A172 (cell line): ENCODE measurements around the gene CPNE5. TPM values are rescaled to one million over a fixed set of nuclear protein-coding genes. Genes with fewer than 3 reads are reported as not detected.
A peak's percentile ranks its signal among the peaks of the same experiment; 100 is the strongest.
"Not testable (repeated sequence)": the region's sequence is repeated elsewhere in the genome, so short reads cannot be mapped to it uniquely, and the experiment has no call there.

Experiments
- DNase-seq: peaks from one replicate; pipeline ENCODE4 v3.0.0-alpha.2; 2015; ENCODE audit warnings: low spot score
- total RNA-seq: library from RNA; depleted of rRNA; stranded (reverse); fragments of >200 nt; shearing (Covaris generic); gene quantifications from 2 replicates; pipeline ENCODE4 v1.2.3, GENCODE V29; 2014

The CPNE5 gene
- total RNA-seq, 1 experiment from 2014 or later: not detected

DNA sequence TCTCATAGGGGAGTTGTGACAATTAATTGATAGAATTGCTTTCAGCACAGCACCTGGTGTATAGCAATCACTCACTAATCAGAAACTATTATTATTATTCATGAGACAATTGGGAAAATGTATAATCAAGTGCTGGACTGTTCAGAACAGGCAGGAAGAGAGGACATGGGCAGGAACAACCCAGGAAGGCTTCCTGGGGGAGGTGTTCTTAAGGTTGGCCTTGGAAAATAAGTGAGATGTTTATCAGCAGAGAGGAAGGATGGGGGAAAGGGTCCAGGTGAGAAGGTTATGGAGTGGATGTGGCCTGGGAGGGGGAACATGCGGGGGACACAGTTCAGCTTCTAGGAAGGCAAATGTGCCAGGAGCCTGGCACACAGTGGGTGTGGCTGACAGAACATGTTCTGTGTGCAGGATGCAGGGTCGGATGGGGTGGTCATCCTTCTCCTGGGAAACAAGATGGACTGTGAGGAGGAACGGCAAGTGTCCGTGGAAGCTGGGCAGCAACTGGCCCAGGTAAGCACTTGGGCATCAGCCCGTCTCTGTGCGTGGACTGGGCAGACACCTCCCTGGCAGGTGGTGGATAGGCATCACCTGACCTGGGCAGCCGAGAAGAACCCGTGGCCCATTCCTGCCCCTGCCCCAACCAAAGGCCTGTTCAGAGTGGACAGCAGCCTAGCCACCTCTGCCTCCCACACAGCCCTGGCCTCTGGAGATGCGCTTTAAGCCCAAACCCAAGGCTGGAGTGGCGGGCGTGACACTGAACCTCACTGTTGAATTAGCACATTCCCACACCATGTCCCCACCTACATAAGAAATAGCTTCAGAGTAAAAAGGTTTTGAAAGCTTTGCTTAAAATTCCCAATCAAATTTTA, 110.7 kb downstream of the CPNE5 start:
- no peak for DNase-seq

DNA sequence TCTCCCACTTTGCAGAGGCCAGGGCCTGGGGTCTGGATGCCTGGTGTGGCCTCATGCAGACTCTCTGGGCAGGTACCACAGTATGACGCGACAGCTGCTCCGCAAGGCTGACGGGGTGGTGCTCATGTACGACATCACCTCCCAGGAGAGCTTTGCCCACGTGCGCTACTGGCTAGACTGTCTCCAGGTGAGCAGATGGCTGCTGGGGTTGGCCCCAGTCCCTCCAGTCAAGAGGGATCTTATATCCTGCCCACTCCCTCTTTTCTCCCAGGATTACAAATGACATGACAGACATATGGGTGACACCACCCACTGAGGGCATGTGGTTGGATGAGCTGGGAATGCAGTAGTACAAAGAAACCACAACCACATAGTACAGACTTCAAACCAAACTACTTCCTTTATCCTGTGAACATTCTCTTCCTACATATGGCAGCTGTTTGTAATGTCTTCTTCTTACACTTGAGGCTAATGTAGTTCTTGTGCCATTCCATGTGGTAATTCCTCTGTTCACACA, 111.7 kb downstream of the CPNE5 start:
- DNase-seq: peak; percentile 80

DNA sequence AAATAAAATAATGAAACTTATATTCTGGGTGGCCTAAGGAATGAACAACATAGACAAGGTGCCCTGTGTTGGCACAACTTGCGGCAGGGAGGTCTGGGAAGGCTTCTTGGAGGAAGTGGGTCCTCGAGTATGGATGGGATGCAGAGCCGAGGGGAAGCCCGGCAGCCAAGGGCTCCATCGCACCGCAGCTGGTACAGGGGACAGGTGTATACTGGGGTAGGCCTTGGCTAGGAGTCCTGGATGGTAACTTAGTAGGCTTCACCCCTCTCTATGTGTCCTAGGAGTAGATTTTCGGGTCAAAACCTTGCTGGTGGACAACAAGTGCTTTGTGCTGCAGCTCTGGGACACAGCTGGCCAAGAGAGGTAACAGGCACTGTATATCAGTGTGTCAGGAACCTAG, 113.7 kb downstream of the CPNE5 start:
- DNase-seq: no peak

DNA sequence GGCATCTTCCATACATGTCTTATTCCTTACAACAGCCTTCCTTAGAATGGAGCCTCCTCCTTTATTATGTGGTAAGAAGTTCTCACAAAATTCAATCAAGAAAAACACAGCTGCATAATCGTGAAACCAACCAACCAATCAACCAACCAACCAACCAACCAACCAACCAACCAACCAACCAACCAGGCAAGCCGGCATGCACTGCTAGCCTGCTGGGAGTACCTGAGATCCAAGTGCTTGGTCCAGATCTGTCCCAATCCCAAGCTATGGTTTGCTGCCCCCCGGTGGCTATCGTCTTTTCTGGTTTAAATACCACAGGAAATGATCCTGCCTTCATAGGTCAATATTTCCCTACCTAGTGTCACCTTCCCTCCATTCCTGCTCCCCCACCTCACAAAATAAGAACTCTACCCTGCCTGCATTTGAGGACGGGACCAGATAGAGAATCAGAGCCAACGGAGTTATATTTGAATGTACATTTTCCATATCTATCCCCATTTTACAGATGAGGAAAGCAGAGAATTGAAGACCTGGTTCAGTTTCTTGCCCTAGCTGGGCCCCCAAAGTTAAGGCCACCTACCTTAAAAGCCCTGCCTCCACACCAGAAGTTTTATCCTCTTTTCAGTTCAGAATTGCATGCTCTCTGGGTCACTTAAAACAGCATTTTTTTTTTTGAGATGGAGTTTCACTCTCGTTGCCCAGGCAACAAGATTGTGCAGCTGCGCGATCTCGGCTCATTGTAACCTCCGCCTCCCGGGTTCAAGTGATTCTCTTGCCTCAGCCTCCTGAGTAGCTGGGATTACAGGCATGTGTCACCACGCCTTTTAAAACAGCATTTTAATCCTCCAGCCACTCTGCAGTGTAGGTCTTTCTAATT, 114.5 kb downstream of the CPNE5 start:
- peak; percentile 60 for DNase-seq

DNA sequence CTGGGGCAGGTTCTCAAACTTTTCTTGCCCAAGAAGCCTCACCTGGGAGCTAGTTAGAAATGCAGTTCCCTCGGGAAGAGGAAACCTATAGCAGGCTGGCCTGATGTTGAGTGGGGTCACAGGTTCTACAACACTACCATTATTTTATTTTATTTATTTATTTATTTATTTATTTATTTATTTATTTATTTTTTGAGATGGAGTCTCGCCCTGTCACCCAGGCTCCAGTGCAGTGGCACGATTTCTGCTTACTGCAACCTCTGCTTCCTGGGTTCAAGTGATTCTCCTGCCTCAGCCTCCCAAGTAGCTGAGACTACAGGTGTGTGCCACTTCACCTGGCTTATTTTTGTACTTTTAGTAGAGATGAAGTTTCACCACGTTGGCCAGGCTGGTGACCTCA, 115.3 kb downstream of the CPNE5 start:
- not testable (repeated sequence) for DNase-seq

DNA sequence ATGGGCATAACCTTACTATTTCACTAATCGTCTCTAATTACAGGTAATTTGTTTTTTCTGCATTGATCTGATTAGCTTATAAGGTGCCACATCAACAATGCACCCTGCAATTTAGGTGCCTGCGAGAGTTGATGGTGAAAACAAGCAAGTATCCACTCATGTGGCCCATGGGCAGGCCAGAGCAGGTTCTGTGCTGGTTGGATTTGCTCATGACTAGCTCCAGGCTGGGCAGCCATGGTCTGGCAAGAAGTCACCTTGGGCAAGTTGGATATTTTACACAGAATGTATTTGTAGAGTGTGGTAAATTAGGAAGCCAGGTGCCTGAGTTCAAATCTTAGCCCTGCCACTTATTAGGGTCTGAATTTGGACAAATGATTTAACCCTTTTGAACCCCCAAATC, 116.4 kb downstream of the CPNE5 start:
- no peak for DNase-seq

DNA sequence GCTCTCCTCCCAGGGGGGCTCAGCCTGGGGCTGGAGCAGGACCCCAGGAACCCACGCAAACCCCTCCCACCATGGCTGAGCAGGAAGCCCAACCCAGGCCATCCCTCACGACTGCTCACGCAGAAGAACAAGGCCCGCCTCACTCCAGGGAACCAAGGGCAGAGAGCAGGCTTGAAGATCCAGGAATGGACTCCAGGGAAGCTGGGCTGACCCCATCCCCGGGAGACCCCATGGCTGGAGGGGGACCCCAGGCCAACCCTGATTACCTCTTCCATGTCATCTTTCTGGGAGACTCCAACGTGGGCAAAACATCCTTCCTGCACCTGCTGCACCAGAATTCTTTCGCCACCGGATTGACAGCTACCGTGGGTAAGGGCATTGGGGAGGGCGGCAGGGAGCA, 116.9 kb downstream of the CPNE5 start:
- no peak for DNase-seq

DNA sequence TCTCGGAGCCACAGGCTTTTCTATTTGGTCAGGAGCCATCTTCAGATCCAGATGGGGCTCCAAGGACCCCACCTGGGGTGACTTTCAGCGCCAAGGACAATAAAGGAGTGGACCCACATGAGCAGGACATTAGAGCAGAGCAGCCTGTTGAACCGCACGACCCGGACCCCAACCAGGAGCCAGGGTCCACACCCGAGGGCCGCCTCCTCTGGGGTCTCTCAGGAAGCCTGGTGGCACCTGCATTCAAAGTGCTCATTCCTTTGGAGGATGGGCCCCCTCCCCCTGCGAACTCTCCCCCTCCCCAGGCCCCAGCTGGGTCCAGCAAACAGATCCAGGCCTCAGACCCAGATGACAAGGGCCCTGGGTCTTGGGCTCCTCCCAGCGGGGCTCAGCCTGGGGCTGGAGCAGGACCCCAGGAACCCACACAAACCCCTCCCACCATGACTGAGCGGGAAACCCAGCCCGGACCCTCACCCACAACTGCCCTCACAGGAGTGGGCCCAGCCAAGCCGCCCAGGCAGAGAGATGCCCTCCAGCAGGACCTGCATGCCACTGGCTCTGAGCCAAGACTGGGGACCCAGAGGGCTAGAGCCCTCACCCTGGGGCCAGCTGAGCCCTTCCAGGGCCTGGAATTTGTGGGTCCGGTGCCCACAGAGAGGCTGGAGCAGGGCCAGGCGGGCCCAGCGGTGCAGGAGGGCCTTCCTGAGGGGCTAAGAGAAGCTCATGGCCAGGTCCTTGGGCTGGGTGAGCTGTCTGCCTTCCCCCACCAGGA, 117.7 kb downstream of the CPNE5 start:
- DNase-seq: no peak

DNA sequence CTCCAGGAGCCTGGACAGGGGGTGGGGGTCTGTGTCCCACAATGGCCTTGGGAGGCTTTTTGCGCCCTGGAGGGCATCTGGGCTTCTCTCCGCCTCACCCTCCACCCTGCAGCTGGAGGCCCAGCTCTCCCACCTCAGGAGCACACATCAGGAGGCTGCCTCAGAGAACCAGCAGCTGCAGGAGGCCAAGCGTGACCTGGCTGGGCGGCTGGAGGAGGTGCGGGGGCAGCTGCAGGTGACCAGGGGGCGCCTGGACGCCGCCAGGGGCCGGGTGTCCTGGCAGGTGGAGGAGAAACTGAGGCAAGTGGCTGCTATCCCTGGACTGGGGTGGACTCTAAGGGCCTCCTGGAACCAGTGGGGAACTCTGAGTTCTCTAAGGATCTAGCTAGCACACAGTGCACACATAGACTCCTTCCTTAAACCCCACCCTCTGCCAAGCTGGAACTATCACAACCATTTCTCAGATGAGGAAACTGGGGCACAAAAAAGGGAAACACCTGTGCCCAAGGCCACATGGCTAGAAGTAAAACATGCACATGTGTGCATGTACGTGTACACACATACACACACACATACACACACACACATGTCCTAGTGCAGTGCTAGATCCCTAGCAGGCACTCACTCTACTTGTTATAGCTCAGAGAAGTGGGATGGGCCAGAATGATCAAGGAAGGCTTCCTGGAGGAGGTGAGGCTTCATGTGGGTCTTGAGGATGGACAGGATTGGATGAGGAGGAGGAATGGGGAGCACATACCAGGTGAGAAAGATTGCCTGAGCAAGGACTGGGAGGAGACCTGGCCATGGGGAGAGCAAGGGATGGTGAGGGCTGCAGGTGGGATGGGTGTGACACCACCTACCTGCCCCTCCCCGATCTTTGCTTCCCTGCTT, 118.7 kb downstream of the CPNE5 start:
- DNase-seq: no peak

DNA sequence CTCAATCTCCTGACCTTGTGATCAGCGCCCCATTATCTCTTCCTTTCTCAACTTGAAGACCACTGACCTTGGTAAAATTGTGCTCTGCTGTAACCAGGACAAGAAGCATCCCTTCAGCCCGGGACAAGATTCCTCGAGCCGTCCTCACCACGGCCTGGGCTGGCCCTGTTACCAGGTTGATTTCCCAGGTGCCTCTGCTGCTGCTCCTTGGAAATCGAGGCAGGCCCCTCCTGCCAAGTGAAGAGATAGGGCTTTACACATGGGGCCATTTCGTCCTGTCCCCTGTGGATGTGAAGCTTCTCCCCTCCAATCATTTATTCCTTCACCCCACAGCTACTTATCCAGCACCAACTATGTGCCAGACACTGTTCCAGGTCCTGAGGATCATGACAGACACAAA, 120.1 kb downstream of the CPNE5 start:
- no peak for DNase-seq

DNA sequence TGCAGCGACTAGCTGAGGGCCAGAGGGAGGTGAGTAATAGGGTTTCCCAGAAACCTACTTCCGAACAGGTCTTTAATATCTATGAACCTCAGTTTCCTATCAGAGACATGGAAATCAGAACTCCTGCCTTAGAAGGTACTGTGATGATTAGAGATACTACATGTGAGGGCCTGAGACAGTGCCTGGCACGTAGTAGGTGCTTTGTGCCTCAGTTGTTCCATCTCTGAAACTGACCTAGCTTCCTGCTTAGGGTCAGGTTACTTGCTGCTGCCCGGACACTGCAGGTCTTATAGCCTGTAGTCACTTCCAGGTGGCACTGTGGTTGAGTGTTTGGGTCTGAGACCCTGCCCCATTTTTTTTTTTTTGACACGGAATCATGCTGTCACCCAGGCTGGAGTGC, 120.7 kb downstream of the CPNE5 start:
- no peak for DNase-seq

DNA sequence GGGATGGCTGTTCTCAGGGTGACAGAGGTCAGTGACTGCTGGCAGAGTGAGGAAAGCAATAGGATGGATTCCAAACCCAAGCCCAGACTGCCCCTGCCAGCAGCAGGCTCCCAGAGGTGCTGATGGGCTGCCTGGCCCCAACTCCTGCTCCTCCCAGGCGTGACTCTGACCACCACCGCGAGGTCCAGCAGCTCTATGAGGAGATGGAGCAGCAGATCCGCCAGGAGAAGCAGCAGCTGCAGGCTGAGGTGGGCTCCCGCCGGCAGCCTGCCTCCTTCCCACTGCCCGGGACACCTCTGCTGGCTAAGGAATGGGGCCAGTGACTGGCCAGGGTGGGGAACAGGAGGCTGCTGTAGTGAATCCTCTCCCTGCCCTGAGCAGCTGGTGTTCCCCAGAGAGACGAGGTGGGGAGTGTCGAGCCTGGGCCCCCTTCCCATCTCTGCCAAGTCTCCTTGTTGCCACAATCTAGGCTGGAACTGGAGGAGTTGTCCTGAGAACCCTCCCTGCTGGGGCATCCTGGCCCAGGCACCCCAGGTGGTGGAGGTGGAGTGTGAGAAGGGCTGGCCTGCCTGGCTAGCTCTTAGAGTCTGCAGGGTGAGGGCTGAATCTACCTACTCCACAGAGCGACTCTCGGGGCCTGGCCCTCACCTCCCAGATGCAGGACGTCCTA, 121.2 kb downstream of the CPNE5 start:
- no peak for DNase-seq

DNA sequence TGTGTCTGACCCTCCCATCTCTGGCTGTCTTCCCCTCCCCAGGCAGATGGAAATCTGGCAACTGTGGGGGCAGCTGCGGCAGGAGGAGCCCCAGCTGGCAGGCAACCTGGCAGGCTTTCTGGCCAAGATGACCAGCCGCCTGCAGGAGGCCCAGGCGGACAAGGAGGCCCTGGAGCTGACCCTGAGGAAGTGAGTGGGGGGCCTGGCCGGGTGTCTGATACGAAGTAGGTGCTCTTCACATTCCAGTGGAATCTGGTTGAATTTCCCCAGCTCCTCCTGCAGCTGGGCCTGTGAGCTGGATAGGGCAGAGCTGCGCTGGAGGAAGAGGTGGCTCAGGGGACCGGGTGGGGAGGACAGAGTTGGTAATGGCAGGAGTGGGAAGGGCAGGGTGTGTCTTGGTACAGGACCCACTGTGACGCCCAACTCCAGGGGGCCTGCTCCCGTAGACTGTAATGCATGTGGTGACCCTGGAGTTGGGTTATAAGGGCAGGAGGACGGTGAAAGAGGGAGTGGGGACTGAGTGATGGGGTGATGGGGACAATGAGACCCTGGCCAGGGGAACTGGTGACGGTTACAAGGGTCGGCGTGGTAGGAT, 121.9 kb downstream of the CPNE5 start:
- DNase-seq: no peak

DNA sequence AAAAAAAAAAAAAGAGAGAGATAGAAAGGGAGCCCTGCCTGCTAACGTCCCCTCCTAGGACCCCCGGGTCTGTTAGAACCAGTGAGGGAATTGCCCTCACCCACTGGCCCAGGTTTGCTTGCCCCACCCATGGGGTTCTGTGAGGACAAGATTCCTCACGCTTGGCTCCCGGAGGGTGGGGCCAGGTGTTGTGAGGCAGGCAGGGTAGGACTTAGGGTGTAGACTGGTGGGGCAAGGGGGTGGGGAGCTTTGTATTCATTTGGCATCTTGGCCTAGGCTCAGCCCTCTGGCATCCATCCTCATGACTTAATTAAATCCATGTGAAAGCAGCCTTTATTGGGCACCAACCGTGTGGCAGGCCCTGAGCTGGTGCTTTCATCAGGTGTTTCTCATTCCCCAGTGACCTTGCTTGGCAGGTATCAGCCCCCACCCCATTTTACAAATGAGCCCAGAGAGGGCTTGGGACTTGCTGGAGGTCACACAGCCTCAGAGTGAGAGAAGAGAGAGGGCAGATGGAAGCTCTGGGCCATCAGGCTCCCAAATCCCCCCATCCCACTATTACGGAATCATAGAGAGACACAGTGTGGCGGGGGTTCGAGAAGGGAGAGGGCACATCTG, 122.7 kb downstream of the CPNE5 start:
- no peak for DNase-seq

DNA sequence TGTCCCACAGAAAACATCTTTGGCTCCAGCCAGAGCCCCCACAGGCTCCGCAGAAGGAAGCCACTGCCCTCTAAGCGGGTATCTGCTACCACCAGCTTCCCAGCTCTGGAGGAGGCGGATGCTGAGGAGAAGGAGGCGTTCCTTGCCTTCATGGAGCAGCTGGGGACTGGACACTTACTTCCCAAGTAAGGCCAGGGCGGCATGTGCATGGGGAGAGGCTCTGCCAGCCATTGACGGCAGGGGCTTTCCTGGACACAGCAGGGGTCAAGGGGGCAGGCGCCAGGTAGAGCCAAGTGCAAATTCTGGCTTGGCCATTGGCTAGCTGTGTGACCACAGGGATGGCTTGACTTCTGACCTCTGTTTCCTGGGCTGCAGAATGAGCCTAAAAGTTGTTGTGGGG, 123.8 kb downstream of the CPNE5 start:
- DNase-seq: no peak

DNA sequence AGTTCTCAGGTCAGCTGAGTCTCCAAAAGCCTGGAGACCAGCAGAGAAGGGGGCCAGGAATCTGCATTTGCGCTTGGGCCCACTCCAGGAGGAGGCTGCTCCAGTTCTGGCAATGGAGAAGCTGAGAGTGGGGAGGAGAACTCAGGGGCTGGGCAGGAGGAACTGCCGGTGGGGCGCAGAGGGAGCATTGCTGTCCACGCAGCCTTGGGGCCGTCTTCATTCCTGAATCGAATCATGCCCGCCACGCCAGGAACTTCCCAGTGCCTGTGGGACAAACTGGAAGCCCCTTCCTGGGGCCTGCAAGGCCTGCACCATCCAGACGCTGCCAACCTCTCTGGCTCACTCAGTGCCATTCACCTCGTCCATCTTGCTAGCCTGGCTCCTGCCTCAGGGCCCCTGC, 124.7 kb downstream of the CPNE5 start:
- no peak for DNase-seq

DNA sequence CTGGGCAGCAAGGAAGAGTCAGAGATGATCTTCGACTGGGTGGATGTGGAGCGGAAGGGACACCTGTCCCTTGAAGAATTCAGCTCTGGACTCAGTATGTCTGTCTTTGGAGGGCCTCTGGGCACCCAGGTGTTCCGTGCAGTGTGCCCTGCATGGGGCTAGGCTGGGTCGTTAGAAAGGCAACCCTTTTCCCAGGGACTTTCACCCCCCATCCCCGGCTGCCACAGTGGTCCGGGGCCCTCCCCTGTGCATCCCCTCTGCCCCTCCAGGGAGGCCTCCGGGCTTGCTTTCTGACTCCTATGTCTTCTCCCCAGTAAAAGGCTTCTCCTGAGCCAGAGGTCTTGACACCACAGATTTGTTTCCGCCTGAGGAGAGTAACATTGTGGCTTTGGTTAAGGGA, 125.4 kb downstream of the CPNE5 start:
- DNase-seq: no peak

DNA sequence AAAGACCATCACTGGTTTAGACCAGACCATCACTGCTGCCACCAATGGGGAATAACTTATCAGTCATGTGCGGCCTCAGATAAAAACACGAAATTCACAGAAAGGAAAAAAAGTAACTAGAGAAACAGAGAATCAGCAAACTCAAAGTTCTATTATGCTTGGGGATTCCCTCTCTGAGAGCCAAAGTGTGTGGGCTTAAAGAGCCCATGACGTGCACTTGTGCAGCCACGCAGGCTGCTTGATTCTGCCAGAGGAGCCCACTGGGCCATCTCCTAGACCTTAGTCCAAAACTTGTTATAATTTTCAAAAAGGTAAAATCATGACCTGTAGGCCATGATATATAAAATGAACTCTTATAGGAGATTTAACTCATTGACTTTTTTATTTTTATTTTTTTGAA, 126.4 kb downstream of the CPNE5 start:
- DNase-seq: no peak

DNA sequence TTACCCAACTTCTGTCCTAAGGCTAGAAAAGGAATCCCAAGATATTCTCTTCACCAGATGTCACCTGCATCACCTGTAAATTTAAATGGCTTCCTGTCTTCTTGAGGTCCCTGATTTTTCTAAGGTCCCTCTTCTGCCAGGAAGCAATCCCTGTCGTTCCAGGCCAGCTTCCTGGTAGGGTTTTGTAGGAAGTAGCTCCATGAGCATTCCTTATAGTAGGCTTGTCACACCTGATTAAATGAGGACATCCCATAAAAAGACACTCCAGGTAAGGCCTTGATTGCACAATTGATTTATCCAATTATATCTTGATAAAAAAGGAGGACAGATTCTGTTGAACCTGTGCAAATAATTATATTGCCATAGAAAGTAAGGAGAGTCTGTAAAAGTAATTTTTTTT, 132.9 kb downstream of the CPNE5 start:
- no peak for DNase-seq
